Stimulated activated naive CD4-positive, alpha-beta T cell treated with Interleukin-2 at 50 U/mL for 16 hours (primary cell): Measurements from ENCODE around the gene SALL1.

Experiments used
- DNase-seq: peaks from one replicate; lab custom pipeline; 2025; lab: John Stamatoyannopoulos, UW

Gene SALL1

DNA sequence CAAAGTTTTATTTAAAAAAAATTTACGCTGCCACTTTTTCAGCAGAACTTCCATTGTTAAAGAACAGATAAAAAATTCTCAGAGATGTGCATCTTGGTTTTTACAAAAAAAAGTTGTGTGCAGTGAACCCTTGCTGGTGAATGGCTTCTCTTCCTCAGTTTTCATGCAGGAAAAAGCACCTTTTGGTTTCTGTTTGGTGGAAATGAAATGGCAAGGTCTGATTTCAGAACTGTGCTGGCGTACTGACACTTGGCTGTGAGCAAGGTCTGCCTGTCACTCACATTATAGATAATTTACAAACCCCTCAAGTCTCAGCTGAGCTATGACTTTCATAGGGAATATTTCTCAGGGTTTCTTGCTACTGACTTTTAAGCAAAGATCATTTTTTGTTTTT is 5.7 kb upstream of the SALL1 start:
- no peak for DNase-seq

DNA sequence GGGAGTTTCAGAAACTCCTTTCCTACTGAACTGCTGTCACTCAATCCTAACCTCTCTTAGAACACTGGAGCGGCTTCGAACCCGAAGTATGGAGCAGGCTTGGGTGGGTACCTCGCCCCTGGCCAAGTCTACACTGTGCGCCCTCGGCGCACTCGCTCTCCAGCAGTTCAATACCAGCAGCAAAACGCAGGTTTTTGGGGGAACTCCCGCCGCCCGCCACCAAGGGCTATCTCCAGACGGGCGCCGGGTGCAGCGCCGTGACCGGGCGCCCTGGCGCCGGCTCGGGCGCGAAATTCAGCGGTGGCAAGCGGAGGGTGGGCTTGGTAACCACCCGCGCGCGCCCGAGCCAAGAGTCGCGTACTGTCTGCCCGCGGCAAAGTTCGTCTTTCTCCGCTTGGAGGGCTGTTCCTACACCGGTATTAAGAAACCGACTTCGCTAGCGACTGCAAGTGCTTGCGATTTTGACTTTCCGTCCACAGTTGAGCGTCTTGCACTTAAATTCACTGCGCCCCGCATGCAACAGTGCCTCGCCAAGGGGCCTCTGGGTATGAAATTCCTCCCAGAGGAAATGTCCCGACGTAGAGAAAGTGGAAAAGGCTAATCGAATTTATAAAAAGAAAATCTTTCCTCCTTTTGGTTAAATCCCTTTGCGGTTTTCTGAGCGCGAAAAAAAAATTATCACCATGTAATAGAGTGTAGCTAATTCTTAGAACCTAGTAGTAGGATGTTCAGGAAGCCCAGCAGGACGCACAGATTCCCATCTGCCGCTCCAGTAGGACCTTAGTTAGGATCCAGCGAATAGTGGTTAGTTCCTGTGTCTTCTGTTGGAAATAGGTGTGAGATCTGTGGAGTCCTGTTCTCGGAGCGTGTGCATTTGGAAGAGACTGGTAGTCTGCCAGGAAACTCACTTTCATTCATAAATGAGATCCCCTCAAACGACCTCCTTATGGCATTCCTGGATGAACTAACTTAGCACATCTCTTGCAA is 5.0 kb upstream of the SALL1 start:
- no peak for DNase-seq

DNA sequence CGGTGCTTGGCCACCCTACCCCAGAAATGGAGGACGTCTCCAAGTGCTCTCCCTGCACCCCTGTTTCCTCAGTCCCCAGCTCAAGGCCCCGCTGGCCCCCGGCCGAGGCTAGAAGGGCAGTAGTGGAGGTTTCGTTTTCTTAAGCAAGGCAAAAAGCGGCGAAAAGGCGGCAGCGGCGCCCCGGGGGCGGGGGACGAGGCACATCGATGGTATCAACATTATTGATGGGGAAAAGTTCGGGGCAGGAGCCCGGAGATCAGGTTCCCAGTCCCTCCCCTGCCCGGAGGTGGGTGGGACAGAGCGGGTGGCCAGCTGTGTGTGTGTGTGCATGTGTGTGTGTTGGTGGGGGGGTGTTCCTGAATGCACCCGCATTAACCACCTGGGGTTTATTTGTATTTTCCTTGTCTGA is 4.1 kb upstream of the SALL1 start:
- DNase-seq, result no peak

DNA sequence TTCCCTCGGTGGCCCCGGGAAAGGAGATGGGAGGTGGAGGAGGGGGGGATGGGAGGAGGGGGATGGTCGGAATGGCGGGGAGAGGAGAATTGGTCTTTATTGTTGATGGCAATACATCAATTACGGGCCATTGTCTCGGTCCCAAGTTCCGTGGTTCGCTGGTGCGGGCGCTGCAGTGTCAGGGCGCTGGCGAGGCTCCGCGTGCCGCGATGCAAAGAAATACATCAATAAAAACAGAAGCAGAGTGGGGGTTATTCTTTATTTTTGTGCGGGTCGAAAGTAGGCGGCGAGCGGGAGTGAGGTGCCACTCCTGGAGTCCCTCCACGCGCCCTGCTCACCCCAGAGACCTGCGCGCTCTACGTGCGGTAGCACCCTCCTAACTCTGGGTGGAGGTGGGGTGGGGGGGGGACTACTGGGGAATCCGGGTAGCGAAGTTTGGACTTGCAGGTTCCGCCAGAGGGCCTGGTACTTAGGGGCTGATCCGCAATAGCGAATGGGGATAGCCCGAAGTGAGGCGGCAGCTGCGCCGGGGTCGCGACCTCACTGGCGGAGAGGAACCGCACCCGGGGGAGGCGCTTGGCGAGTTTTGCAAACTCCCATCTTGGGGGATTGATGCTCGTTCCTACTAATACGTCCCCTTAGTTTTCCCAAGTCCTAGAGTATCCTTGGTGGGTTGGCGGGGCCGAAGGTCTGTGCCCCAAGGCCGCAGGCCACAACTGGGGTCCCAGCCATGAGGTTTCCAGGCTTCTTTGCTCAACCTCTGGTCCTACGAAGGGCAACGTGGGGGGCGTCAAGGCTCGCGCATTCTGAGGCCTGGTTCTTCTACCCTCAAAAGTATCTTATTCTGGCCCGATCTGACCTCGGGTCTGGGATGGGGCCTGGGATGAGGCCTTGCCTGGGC is 3.5 kb upstream of the SALL1 start:
- DNase-seq, result no peak

DNA sequence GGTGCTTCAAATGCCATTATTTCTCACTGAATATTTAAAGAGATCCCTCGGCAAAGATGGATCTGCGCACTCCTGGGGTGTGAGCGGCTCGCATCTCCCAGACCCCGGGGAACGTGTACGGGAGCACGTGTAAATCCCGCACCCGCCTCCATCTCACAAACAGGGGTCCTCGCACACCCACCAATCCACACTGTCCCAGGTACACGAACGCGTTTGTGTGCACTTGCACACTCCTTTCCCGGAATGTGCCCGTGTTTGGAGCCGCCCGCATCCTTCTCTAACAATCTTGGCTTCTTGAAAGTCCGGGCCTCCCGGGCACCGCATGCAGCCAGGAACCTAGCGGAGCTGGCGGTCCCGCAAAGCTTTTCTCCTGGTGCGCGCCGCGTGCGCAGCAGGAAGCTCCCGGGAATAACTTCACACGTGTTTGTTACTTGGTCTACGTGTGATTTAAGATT is 2.5 kb upstream of the SALL1 start:
- no peak for DNase-seq

DNA sequence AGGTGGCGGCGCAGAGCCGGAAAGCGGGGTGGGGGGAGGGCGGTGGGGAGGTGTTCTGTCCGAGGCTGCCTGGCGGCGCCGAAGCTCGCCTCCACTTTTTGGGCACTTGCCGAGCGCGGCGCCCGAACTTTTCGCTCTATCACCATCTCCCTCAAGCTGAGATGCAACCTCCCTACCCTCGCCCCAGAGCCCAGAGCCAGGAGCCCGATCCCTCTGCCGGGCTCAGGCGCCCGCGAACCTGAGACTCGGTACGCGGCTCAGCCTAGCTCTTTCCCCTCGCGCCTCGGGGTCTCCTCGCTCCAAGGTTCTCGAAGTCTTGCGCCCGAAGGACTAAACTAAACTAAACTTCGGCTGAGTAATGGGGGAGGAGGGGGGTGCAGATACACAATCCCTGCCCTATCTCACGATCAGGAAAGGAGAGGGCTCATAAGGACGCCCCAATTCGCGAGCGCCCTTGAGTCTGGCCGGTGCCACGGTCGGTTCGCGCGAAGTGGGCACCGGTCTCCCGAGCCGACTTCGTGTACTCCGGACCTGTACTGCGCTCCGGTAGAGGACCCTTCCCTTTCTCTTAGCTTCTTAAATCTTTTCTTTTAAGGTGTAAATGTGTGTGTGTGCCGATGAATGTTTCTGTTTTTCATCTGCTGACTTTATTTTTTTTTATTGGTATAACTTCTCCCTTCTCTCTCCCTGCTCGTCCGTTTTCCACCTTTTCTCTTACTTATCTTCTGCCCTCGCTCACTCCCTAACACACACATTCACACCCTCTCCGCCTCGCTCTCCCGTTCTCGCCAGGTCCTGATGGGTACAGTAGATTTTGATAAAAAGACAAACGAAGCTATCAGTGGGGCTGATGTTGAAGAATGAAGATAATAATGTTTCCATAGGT is 1.9 kb upstream of the SALL1 start:
- DNase-seq, result no peak

DNA sequence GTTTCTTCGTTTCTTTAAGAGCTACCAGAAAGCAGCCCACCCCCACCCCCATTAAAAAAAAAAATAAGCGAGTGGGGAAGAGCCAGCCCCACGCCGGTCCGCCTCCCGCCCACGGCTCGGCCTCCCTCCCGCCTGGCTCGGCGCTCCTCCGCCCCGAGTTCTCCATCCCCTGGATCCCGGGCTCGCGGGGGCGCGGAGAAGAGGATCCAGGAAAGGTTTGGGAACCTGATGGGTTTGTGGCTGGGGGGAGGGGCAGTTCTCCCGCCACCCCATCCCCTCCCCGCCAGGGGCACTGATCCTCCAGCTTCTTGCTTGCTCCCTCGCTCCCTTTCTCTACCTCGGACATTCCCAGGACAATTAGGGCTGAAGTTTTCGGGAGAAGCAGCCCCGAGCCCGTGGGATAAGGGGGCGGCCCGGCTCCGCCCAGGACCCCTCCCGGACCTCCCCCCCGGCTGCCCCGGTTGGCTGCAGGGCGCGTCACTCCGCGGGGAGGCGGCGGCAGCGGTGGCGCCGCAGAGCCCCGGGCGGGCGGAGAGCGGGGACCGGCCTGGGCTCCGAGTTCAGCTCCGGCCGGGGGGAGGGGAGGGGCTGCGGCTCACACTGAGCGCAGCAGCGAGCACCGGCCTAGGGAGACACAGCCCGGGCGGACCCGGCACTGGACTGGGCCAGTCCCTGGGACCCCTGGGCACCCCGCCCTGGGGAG is 1.0 kb upstream of the SALL1 start:
- DNase-seq, result no peak

DNA sequence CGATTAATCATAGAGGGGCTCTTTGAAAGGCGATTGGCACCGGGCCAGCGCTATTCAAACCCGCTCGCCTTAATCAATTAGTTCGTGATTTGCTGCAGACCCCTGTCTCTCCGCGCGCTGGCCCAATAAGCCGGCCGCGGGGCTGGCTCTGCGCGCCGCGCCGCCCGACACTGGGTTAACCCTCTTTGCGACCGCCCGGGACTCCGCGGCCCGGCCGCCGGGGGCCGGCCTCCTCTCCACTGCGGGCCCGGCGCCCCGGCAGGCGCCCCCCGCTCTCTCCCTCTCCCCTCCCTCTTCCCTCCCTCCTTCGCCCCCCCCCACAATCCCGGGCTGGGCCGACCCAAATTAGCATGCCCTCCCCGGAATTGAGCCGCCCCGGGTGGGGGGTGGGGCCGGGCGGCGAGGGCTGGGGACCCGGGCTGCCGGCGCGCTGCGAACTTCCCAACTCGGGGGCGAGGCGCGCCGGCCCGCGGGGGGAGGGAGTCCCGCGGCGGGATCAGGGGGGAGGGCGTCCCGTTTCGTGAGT is 428 bp upstream of the SALL1 start:
- DNase-seq, result no peak

DNA sequence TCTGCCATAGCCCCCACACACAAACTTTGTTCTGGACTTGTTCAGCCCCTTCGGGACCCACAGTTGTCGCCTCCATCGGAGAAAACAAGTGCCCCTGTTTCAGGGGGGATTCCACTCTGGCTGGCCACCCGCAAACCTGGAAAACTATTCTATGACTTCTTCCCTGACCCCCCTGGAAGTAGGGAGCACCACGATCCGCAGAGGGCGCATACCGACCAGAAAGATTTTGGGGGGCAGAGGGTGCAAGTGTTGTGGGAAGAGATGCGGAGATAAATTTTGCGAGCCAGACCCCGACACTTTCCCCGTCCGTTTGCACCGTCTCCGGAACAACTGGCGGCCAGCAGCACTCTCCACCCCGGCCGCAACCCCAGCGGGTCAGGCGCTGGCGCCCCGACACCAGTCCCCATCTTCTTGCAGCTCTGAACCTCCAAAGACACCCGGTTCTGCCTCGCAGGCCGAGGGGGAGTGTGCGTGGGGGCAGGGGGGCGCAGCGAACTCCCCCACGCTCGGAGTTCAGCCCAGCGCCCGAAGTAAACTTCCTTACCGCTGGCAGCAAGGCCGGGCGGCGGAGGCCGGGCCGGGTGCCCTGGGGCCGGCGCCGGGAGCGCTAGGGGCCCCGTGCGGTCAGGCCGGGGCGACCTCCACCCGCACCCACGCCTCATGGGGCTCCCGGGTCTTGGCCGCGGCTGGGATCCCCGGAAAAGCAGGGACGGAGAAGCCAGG is 744 bp downstream of the SALL1 start:
- no peak for DNase-seq

DNA sequence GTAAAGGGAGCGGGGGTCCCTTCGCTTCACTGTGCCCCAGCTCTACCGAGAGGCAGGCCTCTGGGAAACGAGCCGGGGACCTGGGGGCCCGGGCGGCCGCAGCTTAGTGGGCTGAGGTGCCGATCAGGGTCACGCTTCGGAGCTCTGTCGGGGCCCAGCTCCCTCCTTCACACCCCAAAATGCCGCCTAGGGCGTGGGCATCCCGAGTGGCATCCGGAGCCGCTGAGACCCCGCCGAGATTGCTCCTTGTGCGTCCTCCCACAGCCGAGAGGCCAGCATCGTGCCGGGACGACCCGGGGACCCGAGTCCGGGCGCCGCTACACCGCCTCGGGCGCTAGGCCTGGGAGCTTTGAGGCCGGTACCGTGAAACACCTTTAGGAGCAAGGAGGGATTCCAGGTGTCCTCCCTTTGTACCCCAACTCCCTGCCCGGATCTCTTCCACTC is 1.3 kb downstream of the SALL1 start:
- DNase-seq, result no peak

DNA sequence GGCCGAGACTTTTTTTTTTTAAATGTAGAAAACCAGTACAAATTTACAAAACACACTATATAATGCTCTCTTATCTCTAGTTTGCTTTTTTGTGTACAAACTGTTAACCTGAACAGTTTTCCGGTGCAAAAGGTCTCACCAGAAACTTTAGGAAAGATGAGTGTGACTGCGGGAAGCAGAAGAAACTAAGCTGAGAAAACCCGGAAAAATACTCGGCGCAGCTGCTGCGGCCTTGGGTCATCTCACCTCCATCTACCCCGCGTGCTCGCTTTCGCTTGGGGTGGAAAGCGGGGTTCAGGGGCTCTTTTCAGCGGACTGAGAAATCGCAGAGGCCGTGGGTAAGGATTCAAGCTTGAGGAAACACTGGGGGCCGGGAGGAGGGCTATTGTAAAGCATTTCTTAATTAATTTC is 1.8 kb downstream of the SALL1 start:
- DNase-seq, result no peak

DNA sequence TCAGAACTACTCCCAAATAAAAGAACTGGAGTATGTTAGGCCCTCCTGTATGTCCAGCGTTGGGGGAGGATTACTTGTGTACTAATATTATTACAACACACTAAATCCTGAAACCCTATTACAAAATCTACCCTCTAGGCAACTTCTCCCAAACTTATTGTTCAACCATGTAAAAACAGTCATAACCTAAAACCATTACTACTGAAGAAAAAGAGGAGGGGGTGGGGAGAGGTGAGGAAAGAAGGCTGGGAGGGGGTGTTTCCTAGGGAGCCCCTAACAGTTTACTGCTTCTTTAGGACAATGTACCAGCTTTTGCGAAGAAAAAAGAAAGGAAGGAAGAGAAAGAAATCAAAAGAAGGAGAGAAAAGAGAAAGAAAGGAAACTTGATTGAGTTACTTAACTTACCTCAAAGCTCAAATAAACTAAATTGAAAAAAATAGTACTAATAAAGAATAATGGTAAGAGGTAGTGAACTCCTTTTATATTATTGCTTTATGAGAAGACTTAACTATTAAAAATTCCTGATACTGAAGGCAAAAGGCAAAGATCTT is 2.3 kb downstream of the SALL1 start:
- no peak for DNase-seq

DNA sequence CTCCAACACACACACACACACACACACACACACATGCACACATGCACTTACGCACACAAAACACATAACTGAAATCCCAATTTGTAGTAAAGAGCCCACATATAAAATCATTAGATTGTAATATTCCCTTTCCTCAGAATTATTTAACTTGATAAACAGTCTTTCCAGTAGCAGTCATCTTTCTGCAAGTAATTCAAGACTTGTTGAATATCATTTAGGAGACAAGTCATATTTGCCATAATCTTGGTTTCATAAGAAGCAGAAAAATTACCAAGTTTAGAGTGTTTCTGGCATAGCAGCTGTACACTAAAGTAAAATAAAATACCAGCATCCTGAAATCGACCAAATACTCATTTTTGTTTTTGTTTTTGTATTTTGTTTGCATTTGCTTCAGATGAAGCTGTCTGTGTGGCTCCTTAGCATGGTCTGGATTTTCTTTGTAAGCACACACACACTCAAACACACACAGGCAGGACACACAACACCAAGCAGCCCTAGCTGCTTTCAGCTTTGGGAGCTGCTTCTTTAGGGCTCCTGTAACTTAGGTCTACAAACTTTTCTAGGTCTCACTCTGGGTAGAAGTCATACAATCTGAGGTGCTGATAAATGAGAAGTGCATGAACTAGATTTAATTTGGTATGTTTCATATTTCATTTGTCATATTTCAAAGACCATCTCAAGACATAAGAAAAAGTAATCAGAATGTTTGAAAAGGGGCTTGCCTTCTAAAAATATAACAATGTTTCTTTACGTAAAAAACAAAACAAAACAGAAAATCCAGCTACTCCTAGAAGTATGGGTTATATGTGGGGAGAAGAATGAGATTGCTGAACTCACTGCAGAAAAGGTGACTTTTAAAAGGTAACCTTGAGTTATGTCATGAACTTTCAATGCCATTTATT is 3.0 kb downstream of the SALL1 start:
- no peak for DNase-seq

DNA sequence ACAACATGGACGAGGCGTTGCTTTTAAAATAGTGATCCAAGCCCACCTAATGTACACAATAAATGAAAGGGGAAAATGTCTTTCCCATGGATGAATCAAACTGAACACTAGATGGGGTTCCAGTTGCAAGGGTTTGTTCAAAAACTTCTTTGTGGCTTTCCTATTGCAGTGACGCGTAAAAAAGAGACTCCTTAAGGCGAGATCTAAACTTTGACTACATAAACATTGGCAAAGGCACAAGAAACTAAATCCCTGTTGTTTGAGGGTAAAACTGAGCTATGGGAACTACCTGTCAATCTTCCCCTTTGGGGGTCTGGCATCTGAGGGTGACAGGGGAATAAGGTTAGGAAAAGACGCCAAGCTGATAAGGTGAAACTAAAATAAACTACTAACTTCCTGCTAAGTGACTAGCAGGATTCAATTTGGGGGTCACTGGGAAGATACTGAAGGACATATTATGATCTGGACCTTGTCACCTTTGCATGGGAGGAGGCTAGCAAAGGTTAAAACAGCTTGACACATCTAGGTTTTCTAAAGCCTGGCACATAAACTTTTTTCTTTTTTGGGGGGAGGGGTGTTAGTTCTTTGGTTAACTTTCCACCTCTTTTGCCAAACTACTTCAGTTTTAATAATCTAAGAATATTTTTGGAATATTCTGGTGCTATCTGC is 4.7 kb downstream of the SALL1 start:
- DNase-seq, result no peak

DNA sequence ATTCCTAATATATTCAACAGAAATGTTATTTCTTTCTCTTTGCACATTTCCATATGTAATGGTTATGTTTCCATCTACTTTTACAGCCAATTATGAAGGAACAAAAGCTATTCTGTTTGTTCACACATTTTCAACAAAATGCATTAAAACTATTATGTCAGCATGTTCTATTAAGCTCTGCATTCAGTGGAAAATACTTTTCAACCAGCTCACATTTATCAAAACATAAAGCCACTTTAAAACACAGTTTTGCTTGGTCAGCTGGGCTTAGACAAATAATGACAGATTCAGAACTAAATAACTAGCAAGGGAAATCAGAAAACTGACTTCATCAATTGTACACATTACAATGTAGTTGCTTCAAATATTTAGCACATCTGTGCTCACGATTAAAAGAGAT is 6.9 kb downstream of the SALL1 start:
- no peak for DNase-seq

DNA sequence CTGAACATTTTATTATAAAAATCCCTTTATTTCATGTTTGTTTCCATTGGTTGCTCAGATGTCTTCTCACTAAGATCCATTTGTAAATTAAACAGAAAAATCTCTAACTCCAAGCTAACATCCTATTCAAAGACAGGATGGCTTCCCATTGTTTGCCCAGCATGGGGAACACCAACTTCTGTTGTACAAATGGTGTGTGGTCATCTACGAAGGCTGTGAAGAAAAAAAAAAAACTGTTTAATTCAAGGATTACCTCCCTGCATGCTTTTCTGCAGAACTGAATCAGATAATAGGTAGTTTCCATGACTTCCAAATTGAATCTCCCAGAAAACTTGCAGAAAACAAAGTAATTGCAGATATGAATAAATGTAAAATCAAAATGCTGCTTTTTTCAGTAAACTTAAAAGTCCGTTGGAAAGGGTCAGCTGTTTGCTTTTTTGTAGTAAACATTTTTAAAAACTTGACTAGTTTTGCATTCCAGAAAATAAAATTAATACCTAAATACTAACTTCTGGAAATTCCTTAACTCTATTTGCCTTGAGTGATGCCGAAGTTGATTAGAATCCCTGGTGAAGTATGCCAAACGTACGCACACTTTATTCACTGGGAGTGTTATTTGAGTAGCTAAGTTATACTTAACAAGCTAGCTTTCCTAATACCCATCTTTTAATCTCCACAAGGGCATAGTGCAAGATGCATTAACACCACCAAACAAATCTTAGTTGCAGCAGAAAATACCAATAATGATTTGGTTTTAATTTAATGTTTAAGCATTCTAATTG is 7.7 kb downstream of the SALL1 start:
- DNase-seq, result no peak

DNA sequence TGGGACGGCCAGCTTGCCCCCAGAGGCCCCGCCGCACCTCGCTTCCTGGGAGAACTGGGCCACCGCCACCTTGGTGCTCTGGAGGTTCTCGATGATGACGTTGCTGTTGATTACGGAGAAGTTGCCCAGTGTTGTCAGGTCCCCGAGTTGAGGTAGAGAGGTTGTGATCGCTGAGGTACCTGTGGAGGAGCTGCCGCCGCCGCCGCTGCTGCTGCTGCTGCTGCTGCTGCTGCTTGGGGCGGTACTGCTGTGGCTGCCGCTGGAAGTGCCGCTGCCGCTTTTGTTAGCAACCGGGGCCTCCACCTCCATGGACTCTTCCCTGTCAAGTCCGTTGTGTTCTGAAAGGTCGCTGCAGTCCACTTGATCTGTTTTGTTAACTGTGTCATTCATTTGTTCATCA is 9.5 kb downstream of the SALL1 start:
- no peak for DNase-seq
